Stimulated activated CD8-positive, alpha-beta memory T cell treated with anti-CD3 and anti-CD28 coated beads, Interleukin-7, amount 100 ng/mL, for 24 hours (primary cell): ENCODE data around the gene FBXL17.

Experiments used
- DNase-seq: peaks from one replicate; pipeline ENCODE4 v3.0.0-alpha.2; 2020; ENCODE audit warnings: low read depth

Gene FBXL17

GRCh38 chr5:108149369-108149768, 232.5 kb downstream of the FBXL17 start:
- no peak for DNase-seq

DNA sequence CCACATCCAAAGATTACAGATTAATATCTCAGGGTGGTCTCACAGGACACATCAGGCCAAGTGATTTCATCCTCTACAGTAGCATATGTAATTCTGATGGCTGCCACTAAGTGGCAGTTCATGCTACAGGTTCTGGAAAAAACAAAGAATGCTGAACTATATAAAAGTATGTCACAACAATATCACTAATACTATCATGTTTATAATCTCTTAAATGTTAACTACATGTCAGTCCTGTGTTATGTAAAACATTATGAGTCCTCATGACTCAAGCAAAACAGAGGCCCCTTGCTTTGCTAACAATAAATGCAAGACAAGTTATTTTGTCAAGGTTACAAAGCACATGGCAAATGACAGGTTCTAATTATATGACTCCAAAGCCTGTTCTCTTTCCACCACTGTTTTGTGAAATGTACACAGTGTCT, 233.2 kb downstream of the FBXL17 start:
- no peak for DNase-seq

GRCh38 chr5:108146222-108146621, 235.7 kb downstream of the FBXL17 start:
- DNase-seq, result no peak

GRCh38 chr5:108145351-108145750, 236.5 kb downstream of the FBXL17 start:
- DNase-seq, result no peak

GRCh38 chr5:108144332-108144731, 237.6 kb downstream of the FBXL17 start:
- no peak for DNase-seq

DNA sequence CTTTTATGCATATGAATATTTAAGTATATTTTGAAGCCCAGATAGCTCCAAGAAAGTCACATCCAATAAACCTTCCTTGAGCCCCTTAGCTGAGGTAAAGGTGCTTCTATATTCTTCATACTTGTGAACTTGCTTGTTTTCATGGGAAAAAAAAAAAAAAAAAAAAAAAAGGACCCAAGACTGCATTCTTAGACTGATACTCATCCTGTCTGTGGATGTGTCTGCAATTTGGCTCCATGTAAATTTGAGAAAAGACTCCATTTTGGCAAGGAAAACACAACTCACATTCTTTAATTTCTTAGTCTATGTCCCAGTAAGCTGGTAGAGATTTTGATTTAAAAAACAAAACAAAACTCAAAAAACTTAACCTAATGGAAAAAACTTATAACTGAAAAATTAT, 238.3 kb downstream of the FBXL17 start:
- DNase-seq, result no peak

- DNase-seq, result no peak
Measured at GRCh38 chr5:108141676-108142075, 240.2 kb downstream of the FBXL17 start.

DNA sequence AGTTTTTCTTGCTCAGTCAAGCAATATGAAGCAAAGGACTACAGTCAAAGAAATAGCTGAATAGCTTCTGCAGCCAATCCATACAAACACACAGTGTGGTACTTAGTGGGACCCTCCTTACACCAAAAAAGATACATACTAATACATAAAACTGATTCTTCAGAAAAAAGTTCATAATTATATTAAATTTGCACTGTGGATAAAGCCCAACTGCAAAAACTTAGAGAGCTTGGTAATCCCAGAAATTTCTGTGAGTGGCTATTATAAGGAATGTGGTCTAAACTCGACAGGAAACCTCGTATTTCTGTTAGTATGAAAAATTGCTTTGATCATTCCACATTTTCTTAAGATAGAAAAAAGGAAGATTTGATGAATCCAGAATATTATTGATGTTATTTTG, 245.4 kb downstream of the FBXL17 start:
- no peak for DNase-seq

DNA sequence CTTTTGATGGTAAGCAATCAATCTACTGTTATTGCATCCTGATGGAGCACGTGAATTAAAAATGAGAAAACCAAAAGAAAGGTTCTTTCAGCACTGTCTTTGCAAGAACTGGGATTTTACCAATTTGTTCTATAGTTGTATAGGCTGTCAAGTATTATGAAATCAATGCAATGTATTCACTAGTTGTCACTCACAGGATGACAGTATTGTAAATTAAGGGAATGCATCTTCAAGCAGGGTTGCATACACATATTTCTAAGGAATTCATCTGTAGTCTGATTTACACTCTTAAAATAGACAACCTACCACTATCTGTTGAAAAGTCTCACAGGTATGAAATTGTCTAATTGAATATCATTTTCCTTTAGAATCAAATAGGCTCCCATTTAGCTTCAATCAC, 252.8 kb downstream of the FBXL17 start:
- no peak for DNase-seq

DNA sequence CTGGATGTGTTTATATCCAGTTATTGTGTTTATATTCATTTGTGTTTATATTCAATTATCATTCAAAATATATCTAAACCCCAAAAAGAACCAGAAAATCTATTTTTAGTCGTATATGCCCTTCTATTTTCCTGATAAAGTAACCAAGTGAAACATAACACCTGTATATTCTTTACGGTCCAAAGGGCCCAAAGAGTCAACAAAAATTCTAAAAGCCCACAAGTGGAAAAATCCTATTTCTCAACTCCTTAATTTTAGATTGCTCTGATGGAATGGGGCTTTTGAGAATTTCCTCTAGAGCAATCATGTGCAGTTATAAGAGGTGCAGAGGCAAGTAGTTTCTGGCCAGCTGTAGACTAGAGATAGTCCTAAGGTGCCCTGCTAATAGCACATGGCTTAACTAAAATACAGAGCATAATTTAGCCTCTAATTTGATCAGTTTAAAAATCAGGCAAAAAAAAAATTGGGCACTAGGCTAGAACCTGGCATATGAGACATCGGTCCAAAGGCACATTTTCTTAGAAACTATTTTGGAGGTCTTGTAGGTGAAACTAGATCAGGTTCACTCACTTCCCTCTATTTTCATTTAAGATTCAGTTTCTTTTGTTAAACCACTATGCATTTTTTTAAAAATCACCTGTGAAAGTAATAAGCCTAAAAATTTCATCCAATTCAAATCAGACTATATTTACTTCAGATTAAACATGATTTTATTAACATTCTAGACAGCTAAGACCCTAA, 256.0 kb downstream of the FBXL17 start:
- no peak for DNase-seq

DNA sequence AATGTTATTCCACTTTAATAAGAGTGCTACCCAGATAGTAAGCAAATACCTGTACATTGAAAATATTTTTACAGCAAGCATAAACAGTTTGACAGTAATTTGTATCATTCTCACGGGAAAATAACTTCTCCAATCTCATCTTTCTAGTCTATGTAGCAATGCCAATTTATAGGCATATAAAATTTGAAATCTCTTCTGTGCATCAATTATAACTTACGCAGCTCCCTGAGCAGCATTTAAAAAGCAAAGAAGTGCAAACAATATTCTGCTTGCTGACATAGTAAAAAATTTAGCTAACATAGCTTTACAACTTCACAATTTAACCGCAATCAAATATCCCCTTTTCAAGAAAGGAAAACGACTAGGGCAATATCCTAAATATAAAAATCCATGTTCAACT, 257.3 kb downstream of the FBXL17 start:
- no peak for DNase-seq

DNA sequence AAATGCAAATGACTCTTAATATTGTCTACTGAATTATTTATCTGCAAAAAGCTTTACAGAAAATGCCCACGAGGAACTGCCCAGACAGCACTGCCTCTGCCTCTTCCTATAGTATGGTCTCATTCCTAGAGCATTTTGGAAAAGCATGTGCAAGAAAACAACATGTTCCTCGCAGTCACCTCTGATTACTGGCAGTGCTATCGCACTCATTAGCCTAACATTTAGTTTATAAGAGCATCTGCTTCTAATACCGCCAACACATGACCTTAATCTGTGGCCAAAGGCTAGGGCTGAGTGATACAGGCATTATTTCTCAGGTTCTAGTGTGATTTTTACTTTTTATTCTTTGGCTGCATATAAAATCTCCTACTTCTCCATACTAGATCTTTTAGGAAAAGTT, 259.2 kb downstream of the FBXL17 start:
- no peak for DNase-seq

DNA sequence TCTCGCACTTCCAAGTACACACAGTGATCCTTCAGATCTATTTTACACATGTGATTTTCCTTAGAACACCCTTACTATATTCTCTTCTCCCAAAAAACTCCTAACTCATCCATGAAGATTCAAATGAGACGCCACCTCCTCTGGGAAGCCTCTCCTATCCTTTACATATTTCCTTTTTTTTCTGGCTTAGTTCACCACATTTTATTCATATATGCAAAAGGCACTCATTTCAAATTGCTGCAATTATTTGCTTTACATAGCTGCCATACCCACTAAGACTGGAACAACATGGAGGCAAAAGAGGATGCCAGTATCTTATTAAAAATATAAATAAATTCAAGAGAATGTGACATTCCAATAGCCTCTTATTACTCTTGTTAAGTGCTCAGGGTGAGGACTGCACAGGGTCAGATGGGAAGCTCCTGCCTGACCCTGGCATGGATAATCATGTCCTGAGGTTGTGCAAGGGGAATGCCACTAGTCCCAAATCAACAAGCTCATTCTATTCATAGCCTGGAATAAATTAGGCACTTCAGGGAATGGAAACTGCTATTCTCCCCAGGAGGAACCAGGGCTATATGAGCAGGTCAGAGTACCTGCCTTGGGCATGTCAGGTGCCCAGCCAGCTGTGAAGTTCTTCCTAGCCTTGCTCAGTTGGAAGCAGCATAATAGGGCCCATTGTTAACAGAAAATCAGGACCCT, 262.9 kb downstream of the FBXL17 start:
- no peak for DNase-seq

DNA sequence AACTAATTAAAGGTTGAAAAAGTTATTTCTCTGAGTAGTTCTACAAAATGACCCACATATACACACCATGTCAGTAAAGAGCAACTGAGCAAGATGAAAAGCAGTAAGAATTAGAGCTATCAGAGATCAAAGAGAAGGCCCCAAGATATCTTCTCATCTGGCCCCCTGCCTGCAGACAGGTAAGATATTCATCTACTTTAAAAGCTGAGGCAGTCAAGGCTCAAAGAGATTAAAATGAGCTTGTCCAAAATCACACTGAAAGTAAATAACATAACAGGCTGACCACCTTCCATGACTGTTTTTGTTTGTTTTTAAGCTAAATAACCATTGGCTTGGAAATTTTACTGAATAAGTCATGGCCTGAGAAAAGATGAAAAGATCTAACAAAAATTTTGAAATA, 266.2 kb downstream of the FBXL17 start:
- no peak for DNase-seq

- DNase-seq, result no peak
Measured at GRCh38 chr5:108113950-108114349, 267.9 kb downstream of the FBXL17 start.

DNA sequence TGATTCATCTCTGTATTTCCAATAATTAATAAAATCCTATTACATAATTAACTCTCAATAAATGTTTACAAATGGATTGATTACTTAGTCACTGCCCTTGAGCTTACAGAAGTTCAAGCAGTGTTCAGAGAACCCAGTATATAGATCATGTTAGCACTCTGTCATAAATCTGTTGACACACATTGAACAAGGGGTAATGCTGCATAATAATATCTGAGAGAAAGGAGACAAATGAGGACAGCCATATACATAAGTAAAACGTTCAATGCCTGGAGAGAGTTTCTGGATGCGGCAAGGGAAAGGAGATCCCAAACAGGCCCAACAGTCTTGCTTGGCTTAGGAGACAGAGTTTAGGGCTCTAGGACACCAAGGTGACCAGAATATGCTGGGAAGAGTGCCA, 270.2 kb downstream of the FBXL17 start:
- DNase-seq, result no peak

DNA sequence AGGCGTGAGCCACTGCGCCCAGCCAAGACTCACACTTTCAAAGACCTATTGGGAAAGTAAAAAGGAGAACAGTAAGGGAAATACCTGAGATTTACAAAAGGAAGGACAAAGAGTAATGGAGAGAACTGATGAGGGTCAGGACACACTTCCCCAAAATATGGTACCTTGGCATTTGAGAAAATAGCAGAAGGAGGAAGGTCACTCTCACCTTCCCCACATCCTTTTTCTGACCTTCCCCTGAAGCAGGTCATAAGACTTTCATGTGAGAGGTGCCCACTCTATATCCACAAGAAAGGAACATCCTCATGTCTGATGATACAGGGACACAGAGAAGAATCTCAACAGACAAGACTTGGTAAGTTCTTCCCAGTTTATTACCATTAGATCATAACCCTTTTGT, 272.8 kb downstream of the FBXL17 start:
- DNase-seq, result no peak

GRCh38 chr5:108104448-108104847, 277.4 kb downstream of the FBXL17 start:
- DNase-seq, result no peak

- DNase-seq, result no peak
Measured at GRCh38 chr5:108102463-108102862, 279.4 kb downstream of the FBXL17 start.

GRCh38 chr5:108101821-108102220, 280.1 kb downstream of the FBXL17 start:
- DNase-seq, result no peak

- DNase-seq, result no peak
Measured at GRCh38 chr5:108101130-108101529, 280.8 kb downstream of the FBXL17 start.

- DNase-seq, result no peak
Measured at GRCh38 chr5:108094800-108095199, 287.1 kb downstream of the FBXL17 start.

DNA sequence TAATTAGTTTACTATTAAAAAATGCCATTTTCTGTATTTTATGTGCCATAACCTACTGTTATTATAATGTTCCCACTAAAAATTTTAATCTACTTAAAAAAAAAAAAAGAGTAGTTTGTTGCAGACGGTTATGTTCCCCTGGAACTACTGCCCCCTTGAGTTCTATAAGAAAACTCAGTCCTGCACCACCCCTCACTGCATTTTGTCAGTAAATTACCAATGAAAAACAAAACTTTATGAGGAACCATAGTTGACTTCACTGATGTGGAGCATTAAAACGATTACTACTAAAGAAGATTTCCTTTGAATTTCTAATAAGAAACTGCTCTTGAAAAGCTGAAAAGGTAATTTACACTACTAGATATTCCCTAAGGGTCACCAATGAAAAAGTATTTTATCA, 288.7 kb downstream of the FBXL17 start:
- DNase-seq, result no peak

- DNase-seq, result no peak
Measured at GRCh38 chr5:108090946-108091345, 291.0 kb downstream of the FBXL17 start.
